K562 (cell line): ENCODE data around the gene SBK3. TPM values are rescaled to one million over a fixed set of nuclear protein-coding genes. Genes with fewer than 3 reads are reported as not detected.

Experiments
- AFF4 ChIP-seq: sonication (generic); formaldehyde crosslinking; IDR thresholded peaks from 2 replicates; pipeline ENCODE4 v1.8.0; 2023; ENCODE audit warnings: mild to moderate bottlenecking, missing genetic modification reagents
- CBX3 ChIP-seq, 2 experiments: IDR thresholded peaks; 1 replicate in 1 of 2; 2 replicates in 1 of 2; pipeline ENCODE4 v1.6.1; 2012; ENCODE audit warnings: inconsistent platforms in 2 of 2, low read length in 2 of 2, borderline replicate concordance in 1 of 2, control low read depth in 1 of 2
- CC2D1A ChIP-seq: fragments of 450-650 bp; IDR thresholded peaks from 2 replicates; pipeline ENCODE4 v1.6.1; 2017; ENCODE audit warnings: mild to moderate bottlenecking
- CCNT2 ChIP-seq: IDR thresholded peaks from 2 replicates; pipeline ENCODE4 v1.6.1; 2011; ENCODE audit warnings: borderline replicate concordance, low read depth, mild to moderate bottlenecking, moderate library complexity, mixed read lengths, low read length; ENCODE audit not compliant: insufficient read length; ENCODE audit errors: extremely low read depth
- FOSL1 ChIP-seq: fragments of 200-800 bp; sonication (Bioruptor generic); conservative IDR thresholded peaks from 2 replicates; pipeline ENCODE4 v1.6.1; 2016; ENCODE audit warnings: missing genetic modification characterization, missing compliant biosample characterization
- FOXK1 ChIP-seq: sonication (generic); formaldehyde crosslinking; IDR thresholded peaks from 2 replicates; pipeline ENCODE4 v1.8.0; 2022; ENCODE audit warnings: missing genetic modification reagents, mild to moderate bottlenecking, borderline replicate concordance
- HDGF ChIP-seq: fragments of 450-650 bp; IDR thresholded peaks from 2 replicates; pipeline ENCODE4 v1.6.1; 2016
- JUNB ChIP-seq: fragments of 450-650 bp; formaldehyde crosslinking; conservative IDR thresholded peaks from 2 replicates; pipeline ENCODE4 v1.4.0; 2020; ENCODE audit warnings: mild to moderate bottlenecking
- KDM4B ChIP-seq, 2 experiments: fragments of 450-650 bp in 1 of 2; sonication (generic) in 1 of 2; IDR thresholded peaks; 2 replicates each; pipeline ENCODE4 v1.6.1; 2016 to 2017; ENCODE audit warnings: borderline replicate concordance in 2 of 2, antibody characterized with exemption in 1 of 2, low read depth in 1 of 2, mild to moderate bottlenecking in 1 of 2
- MNT ChIP-seq, 2 experiments: fragments of 450-650 bp; conservative IDR thresholded peaks; 2 replicates each; pipeline ENCODE4 v1.6.1; 2017; ENCODE audit warnings: mild to moderate bottlenecking in 2 of 2, moderate library complexity in 2 of 2
- OTX1 ChIP-seq: fragments of 450-650 bp; formaldehyde crosslinking; IDR thresholded peaks from 2 replicates; pipeline ENCODE4 v1.4.0; 2022; ENCODE audit warnings: mild to moderate bottlenecking
- SMARCA5 ChIP-seq: fragments of 450-650 bp; IDR thresholded peaks from 2 replicates; pipeline ENCODE4 v1.6.1; 2016
- TCF3 ChIP-seq: sonication (generic); formaldehyde crosslinking; IDR thresholded peaks from 2 replicates; pipeline ENCODE4 v1.4.0; 2020; ENCODE audit warnings: mild to moderate bottlenecking, missing genetic modification reagents
- polyA plus RNA-seq, 8 experiments: library from polyadenylated mRNA; depleted of rRNA in 4 of 8; stranded (reverse) in 5 of 8; unstranded in 3 of 8; fragments of >200 nt; fragmentation: Nextera tagmentation in 2 of 8; fragmentation: Illumina TruSeq in 1 of 8; extraction: Ambion mirVana in 2 of 8; extraction: Trizol in 1 of 8; gene quantifications; 2 replicates each; pipeline versions ENCODE4 v1.2.1 to v1.2.3, GENCODE V29; 2011 to 2014; ENCODE audit warnings: inconsistent platforms in 1 of 8, missing spikeins in 1 of 8
- total RNA-seq, 7 experiments: library from RNA; depleted of rRNA in 6 of 7; stranded (reverse); fragments of >200 nt in 6 of 7; fragmentation: Illumina TruSeq in 2 of 7; extraction: Trizol in 2 of 7; gene quantifications; 2 replicates each; pipeline versions ENCODE4 v1.2.1 to v1.2.3, GENCODE V29; 2011 to 2021; ENCODE audit warnings: low replicate concordance in 1 of 7
- TF ChIP-seq, protein P1 (sequence below): fragments of 450-650 bp; IDR thresholded peaks from 2 replicates; pipeline ENCODE4 v1.6.1; 2016; ENCODE audit warnings: antibody characterized with exemption
- TF ChIP-seq, protein P2 (sequence below): sonication (generic); formaldehyde crosslinking; IDR thresholded peaks from 2 replicates; pipeline ENCODE4 v1.8.0; 2022; ENCODE audit warnings: mild to moderate bottlenecking, missing genetic modification reagents

Gene SBK3
- total and polyA plus RNA-seq, 9 of the 15 experiments (the other 6 are each of a cell fraction or from before 2014, with no cell fraction given) = 0.11 to 0.43 (median 0.13) TPM; not detected in 6

DNA sequence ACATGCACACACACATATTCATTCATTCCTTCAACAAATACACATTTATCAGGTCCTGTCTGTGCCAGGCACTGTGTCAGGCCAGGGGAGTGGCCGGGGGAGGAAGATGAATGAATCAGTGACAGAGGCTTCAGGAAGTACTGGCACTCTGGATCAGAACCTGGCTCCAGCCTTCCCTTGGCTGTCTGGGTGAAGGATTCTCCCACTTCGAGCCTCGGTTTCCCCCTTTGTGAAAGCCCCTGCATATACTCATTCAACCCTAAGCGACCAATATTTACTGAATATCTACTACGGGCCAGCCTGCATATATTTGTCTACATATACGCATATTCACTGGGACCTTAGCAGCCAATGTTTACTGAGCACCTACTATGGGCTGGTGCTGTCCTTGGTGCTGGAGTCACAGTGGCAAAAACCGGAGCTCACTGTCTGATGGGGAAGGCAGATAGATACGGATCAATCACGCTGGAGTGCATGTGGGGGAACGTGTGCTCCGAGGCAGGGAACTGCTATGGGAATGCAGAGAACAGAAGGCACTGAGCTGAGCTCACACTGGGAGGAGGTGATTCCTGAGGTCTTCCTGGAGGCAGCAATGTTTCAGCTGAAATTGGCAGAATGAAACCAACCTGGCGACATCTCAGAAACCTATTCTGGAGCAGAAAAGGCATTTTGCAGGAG lies 35.9 kb upstream of the SBK3 start (continued):
- TF ChIP-seq KDM4B (IDR thresholded peaks at IDR 0.05; ENCODE audit: borderline replicate concordance in 2 of 2, low read depth in 1 of 2) = 0 out of 4 replicates have a peak, but pooled peaks of 1 of the 2 experiments have one; percentile 3
- TF ChIP-seq, protein P1, sequence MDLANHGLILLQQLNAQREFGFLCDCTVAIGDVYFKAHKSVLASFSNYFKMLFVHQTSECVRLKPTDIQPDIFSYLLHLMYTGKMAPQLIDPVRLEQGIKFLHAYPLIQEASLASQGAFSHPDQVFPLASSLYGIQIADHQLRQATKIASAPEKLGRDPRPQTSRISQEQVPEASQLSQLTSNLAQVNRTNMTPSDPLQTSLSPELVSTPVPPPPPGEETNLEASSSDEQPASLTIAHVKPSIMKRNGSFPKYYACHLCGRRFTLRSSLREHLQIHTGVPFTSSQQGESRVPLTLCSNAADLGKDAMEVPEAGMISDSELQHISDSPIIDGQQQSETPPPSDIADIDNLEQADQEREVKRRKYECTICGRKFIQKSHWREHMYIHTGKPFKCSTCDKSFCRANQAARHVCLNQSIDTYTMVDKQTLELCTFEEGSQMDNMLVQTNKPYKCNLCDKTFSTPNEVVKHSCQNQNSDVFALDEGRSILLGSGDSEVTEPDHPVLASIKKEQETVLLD = 0 out of 2 replicates have a peak, but pooled peaks have one; percentile 14
- TF ChIP-seq HDGF = no peak
- TF ChIP-seq FOSL1 (tag) = no peak
- peak; percentile 44; the same call in 1 of the 2 replicates for TF ChIP-seq FOXK1
- TF ChIP-seq OTX1 = no peak
- TF ChIP-seq, protein P2, sequence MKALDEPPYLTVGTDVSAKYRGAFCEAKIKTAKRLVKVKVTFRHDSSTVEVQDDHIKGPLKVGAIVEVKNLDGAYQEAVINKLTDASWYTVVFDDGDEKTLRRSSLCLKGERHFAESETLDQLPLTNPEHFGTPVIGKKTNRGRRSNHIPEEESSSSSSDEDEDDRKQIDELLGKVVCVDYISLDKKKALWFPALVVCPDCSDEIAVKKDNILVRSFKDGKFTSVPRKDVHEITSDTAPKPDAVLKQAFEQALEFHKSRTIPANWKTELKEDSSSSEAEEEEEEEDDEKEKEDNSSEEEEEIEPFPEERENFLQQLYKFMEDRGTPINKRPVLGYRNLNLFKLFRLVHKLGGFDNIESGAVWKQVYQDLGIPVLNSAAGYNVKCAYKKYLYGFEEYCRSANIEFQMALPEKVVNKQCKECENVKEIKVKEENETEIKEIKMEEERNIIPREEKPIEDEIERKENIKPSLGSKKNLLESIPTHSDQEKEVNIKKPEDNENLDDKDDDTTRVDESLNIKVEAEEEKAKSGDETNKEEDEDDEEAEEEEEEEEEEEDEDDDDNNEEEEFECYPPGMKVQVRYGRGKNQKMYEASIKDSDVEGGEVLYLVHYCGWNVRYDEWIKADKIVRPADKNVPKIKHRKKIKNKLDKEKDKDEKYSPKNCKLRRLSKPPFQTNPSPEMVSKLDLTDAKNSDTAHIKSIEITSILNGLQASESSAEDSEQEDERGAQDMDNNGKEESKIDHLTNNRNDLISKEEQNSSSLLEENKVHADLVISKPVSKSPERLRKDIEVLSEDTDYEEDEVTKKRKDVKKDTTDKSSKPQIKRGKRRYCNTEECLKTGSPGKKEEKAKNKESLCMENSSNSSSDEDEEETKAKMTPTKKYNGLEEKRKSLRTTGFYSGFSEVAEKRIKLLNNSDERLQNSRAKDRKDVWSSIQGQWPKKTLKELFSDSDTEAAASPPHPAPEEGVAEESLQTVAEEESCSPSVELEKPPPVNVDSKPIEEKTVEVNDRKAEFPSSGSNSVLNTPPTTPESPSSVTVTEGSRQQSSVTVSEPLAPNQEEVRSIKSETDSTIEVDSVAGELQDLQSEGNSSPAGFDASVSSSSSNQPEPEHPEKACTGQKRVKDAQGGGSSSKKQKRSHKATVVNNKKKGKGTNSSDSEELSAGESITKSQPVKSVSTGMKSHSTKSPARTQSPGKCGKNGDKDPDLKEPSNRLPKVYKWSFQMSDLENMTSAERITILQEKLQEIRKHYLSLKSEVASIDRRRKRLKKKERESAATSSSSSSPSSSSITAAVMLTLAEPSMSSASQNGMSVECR (CRISPR knock-in tag) = peak; percentile 74
- TF ChIP-seq CBX3 (IDR thresholded peaks at IDR 0.05; ENCODE audit: borderline replicate concordance in 1 of 2, low read length in 2 of 2) = peak in 1 of 2 experiments; percentile 64; a peak in 1 of 3 replicates
- TF ChIP-seq AFF4 (CRISPR knock-in tag) = 0 out of 2 replicates have a peak, but pooled peaks have one; percentile 69
- TF ChIP-seq SMARCA5 = peak; percentile 93
- no peak for TF ChIP-seq JUNB (CRISPR knock-in tag)
- TF ChIP-seq CC2D1A = 0 out of 2 replicates have a peak, but pooled peaks have one; percentile 18
- 0 out of 4 replicates have a peak, but pooled peaks of 1 of the 2 experiments have one; percentile 5 for TF ChIP-seq MNT (conservative IDR thresholded peaks at IDR 0.05)
- TF ChIP-seq TCF3 (CRISPR knock-in tag) = no peak
- TF ChIP-seq CCNT2 = no peak
